DOHH2 (cell line): ENCODE results near the gene SFT2D1.

ENCODE experiments used
- H3F3A ChIP-seq: fragments of 200-600 bp; sonication (generic), shearing (Covaris generic); 2 replicates; pipeline ENCODE4 v1.6.0; 2016; ENCODE audit warnings: antibody characterized with exemption, mild to moderate bottlenecking; ENCODE audit not compliant: control insufficient read depth, insufficient read depth
- H3K27ac ChIP-seq: fragments of 200-600 bp; sonication (generic); 2 replicates; pipeline ENCODE4 v1.5.1; 2014; ENCODE audit warnings: low read depth, mild to moderate bottlenecking, low read length, moderate library complexity
- H3K27me3 ChIP-seq: fragments of 200-600 bp; sonication (generic); 2 replicates; pipeline ENCODE4 v1.6.1; 2014; ENCODE audit warnings: mild to moderate bottlenecking, low read length, mixed read lengths; ENCODE audit not compliant: control insufficient read depth
- H3K36me3 ChIP-seq: fragments of 200-600 bp; sonication (generic); 2 replicates; pipeline ENCODE4 v1.6.1; 2014; ENCODE audit warnings: mild to moderate bottlenecking, low read length, moderate library complexity, mixed read lengths; ENCODE audit not compliant: control insufficient read depth
- H3K4me1 ChIP-seq: fragments of 200-600 bp; sonication (generic); 2 replicates; pipeline ENCODE4 v1.6.1; 2014; ENCODE audit warnings: mild to moderate bottlenecking, low read length, mixed read lengths; ENCODE audit not compliant: control insufficient read depth
- H3K4me2 ChIP-seq: fragments of 200-600 bp; sonication (generic); 2 replicates; pipeline ENCODE4 v1.6.0; 2014; ENCODE audit warnings: mild to moderate bottlenecking, low read length, moderate library complexity
- H3K4me3 ChIP-seq: fragments of 200-600 bp; sonication (generic); 2 replicates; pipeline ENCODE4 v1.5.1; 2014; ENCODE audit warnings: mild to moderate bottlenecking, low read length, mixed read lengths
- H3K79me2 ChIP-seq: fragments of 200-600 bp; sonication (generic); 2 replicates; pipeline ENCODE4 v1.6.1; 2014; ENCODE audit warnings: mild to moderate bottlenecking, low read length, mixed read lengths; ENCODE audit not compliant: control insufficient read depth
- H3K9me2 ChIP-seq: fragments of 200-600 bp; sonication (generic); replicated peaks from 2 replicates; pipeline ENCODE4 v1.6.1; 2014; ENCODE audit warnings: mild to moderate bottlenecking, low read length, mixed read lengths; ENCODE audit not compliant: control insufficient read depth
- H3K9me3 ChIP-seq: fragments of 200-600 bp; sonication (generic); 2 replicates; pipeline ENCODE4 v1.6.1; 2014; ENCODE audit warnings: antibody characterized with exemption, low read length, mixed read lengths; ENCODE audit not compliant: control insufficient read depth, insufficient read depth
- H4K20me1 ChIP-seq: fragments of 200-600 bp; sonication (generic); 2 replicates; pipeline ENCODE4 v1.6.0; 2014; ENCODE audit warnings: low read depth, mild to moderate bottlenecking, antibody characterized with exemption, low read length, moderate library complexity; ENCODE audit not compliant: control insufficient read depth, insufficient read depth
- EZH2phosphoT487 ChIP-seq: fragments of 200-600 bp; sonication (generic); IDR thresholded peaks from 2 replicates; pipeline ENCODE4 v1.6.1; 2017; ENCODE audit warnings: borderline replicate concordance, mild to moderate bottlenecking, antibody characterized with exemption, low read length, moderate library complexity, mixed read lengths
- TF ChIP-seq, protein P1 (sequence below): fragments of 200-600 bp; sonication (generic); IDR thresholded peaks from one replicate; pipeline ENCODE4 v1.5.1; 2014; ENCODE audit warnings: antibody characterized with exemption, mild to moderate bottlenecking, low read depth, low read length; ENCODE audit not compliant: poor library complexity, severe bottlenecking

The SFT2D1 gene

GRCh38 chr6:166377721-166378120, 35.4 kb upstream of the SFT2D1 start:
- Histone ChIP-seq H3K27ac (no peak overlapping the region), H3K4me2 (no peak overlapping the region), H3K4me3 (no peak overlapping the region), H3K36me3 (no peaks in the 10 kb centered on the region), H4K20me1 (no peaks in the 10 kb centered on the region), H3K9me2 (no peaks in the 10 kb centered on the region), H3K27me3 (no peaks in the 10 kb centered on the region), H3K79me2 (peaks cover 49% of the 10 kb centered on the region), H3F3A (peaks cover 4% of the 10 kb centered on the region; the same call in 1 of the 2 replicates), H3K4me1 (peaks cover 19% of the 10 kb centered on the region), H3K9me3 (no peaks in the 10 kb centered on the region)
- TF ChIP-seq, protein P1, sequence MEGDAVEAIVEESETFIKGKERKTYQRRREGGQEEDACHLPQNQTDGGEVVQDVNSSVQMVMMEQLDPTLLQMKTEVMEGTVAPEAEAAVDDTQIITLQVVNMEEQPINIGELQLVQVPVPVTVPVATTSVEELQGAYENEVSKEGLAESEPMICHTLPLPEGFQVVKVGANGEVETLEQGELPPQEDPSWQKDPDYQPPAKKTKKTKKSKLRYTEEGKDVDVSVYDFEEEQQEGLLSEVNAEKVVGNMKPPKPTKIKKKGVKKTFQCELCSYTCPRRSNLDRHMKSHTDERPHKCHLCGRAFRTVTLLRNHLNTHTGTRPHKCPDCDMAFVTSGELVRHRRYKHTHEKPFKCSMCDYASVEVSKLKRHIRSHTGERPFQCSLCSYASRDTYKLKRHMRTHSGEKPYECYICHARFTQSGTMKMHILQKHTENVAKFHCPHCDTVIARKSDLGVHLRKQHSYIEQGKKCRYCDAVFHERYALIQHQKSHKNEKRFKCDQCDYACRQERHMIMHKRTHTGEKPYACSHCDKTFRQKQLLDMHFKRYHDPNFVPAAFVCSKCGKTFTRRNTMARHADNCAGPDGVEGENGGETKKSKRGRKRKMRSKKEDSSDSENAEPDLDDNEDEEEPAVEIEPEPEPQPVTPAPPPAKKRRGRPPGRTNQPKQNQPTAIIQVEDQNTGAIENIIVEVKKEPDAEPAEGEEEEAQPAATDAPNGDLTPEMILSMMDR = no peak
- no peak for TF ChIP-seq EZH2phosphoT487

DNA sequence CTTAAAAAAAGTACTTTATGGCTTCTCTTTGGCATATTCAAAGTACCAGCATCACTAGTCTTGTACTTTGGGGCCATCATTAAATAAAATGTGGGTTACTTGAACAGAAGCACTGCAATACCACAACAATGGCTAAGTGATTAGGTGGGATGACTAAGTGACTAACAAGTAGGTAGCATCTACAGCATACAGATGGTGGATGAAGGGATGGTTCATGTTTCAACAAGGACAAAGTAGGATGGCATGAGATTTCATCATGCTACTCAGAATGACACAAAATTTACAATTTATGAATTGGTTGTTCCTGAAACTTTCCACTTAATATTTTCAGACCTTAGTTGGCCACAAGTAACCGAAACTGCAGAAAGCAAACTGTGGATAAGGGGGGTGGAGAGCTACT, 32.7 kb upstream of the SFT2D1 start:
- Histone ChIP-seq H3F3A (peaks cover 3% of the 10 kb centered on the region; the same call in 1 of the 2 replicates), H3K4me1 (peaks cover 5% of the 10 kb centered on the region), H3K9me3 (no peaks in the 10 kb centered on the region), H3K4me3 (no peak overlapping the region), H3K4me2 (no peak overlapping the region), H3K79me2 (peaks cover 25% of the 10 kb centered on the region), H3K27me3 (no peaks in the 10 kb centered on the region), H4K20me1 (no peaks in the 10 kb centered on the region), H3K36me3 (no peaks in the 10 kb centered on the region), H3K27ac (no peak overlapping the region), H3K9me2 (no peaks in the 10 kb centered on the region)
- no peak for TF ChIP-seq EZH2phosphoT487
- TF ChIP-seq, protein P1 = no peak

GRCh38 chr6:166370489-166370888, 28.1 kb upstream of the SFT2D1 start:
- H3K4me2 ChIP-seq = no peak overlapping the region
- H3K36me3 ChIP-seq = peaks cover 5% of the 10 kb centered on the region
- H3K27ac ChIP-seq = no peak overlapping the region
- no peaks in the 10 kb centered on the region for H4K20me1 ChIP-seq
- H3K9me2 ChIP-seq = no peaks in the 10 kb centered on the region
- H3F3A ChIP-seq = 0 out of 2 replicates have a peak, but pooled peaks cover 2% of the 10 kb centered on the region
- no peaks in the 10 kb centered on the region for H3K9me3 ChIP-seq
- H3K4me3 ChIP-seq = no peak overlapping the region
- H3K4me1 ChIP-seq = no peaks in the 10 kb centered on the region
- 0 out of 2 replicates have a peak, but pooled peaks cover 3% of the 10 kb centered on the region for H3K79me2 ChIP-seq
- no peak for TF ChIP-seq EZH2phosphoT487
- TF ChIP-seq, protein P1 = no peak
- no peaks in the 10 kb centered on the region for H3K27me3 ChIP-seq

DNA sequence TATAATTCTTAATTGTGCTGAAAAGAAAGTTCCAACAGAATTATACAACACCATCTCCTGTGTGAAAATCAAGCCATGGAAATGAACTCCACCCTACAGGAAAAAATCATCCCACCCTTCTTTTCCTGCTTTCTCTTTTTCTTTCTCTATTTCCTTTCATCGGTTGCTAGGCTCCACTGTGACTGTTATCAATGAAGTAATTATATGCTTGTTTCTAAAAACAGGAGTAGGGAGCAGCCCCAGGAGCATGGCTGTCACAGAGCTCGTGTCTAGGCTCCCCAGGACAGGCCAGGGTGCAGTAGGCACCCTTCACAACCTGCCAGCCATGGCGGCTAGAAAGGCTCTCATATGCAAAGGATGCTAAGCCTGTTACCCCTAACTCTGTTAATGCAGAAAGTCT, 27.4 kb upstream of the SFT2D1 start:
- Histone ChIP-seq H3K4me2 (no peak overlapping the region), H3K9me2 (no peaks in the 10 kb centered on the region), H3K79me2 (0 out of 2 replicates have a peak, but pooled peaks cover 3% of the 10 kb centered on the region), H3K36me3 (peaks cover 5% of the 10 kb centered on the region), H3K4me3 (no peak overlapping the region), H3K27me3 (no peaks in the 10 kb centered on the region), H3K27ac (no peak overlapping the region), H3F3A (0 out of 2 replicates have a peak, but pooled peaks cover 2% of the 10 kb centered on the region), H3K9me3 (no peaks in the 10 kb centered on the region), H4K20me1 (no peaks in the 10 kb centered on the region), H3K4me1 (no peaks in the 10 kb centered on the region)
- TF ChIP-seq, protein P1 = no peak
- no peak for TF ChIP-seq EZH2phosphoT487
